Chondrocyte (in vitro differentiated cells): ENCODE results near the gene CDRT15L2. TPM values are rescaled to one million over a fixed set of nuclear protein-coding genes. Genes with fewer than 3 reads are reported as not detected.
"Not testable (repeated sequence)": the region's sequence is repeated elsewhere in the genome, so short reads cannot be mapped to it uniquely, and the experiment has no call there.

Experiments
- DNase-seq: peaks from one replicate; pipeline ENCODE4 v3.0.0; 2021; ENCODE audit warnings: mixed read lengths, low spot score
- H3K27ac Mint-ChIP-seq: one replicate; pipeline ENCODE4 v1.8.0; 2021; ENCODE audit warnings: mild to moderate bottlenecking, moderate library complexity, mixed read lengths; ENCODE audit not compliant: unreplicated experiment
- H3K27me3 Mint-ChIP-seq: 2 replicates; pipeline ENCODE4 v1.8.0; 2021; ENCODE audit warnings: low read depth, mixed read lengths
- H3K36me3 Mint-ChIP-seq: 2 replicates; pipeline ENCODE4 v1.8.0; 2021; ENCODE audit warnings: low read depth, mixed read lengths
- H3K4me1 Mint-ChIP-seq: 2 replicates; pipeline ENCODE4 v1.8.0; 2021; ENCODE audit warnings: low read depth, mild to moderate bottlenecking, mixed read lengths
- H3K4me3 Mint-ChIP-seq: one replicate; pipeline ENCODE4 v1.8.0; 2021; ENCODE audit warnings: mild to moderate bottlenecking, moderate library complexity, mixed read lengths; ENCODE audit not compliant: unreplicated experiment
- H3K9me3 Mint-ChIP-seq: 2 replicates; pipeline ENCODE4 v1.8.0; 2021; ENCODE audit warnings: low read depth, mixed read lengths
- CTCF ChIP-seq: fragments of 200-600 bp; sonication (generic); IDR thresholded peaks from 2 replicates; pipeline ENCODE4 v1.5.0; 2021; ENCODE audit warnings: antibody characterized with exemption, mild to moderate bottlenecking, moderate library complexity
- long read RNA-seq: library from polyadenylated mRNA; stranded (forward); transcript quantifications from one replicate; pipeline ENCODE4 v2.0.0, GENCODE V29; 2021
- total RNA-seq: library from RNA; stranded (reverse); gene quantifications from 3 replicates; pipeline ENCODE4 v1.2.1, GENCODE V29; 2021

The CDRT15L2 gene
- not detected in 3 replicates for total RNA-seq
- long read RNA-seq: 0 reads

DNA sequence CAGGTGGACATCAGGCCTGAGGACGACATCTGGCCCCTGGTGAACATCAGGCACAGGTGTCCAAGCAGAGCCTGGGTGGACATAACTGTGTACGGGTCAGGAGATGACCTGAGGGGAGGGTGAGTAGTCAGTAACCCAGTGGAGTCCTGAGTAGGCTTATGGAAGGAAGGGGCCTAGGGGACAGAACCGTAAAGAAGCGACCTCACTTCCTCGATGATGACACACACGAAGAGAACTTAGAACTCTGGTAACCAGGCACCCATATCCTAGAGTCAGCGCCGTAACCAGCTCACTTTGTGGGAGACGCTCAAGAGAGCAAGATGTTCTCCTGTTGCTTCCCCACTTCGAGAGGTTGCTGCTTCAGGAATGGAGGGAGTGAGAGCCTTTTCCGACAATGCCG, at the start of gene CDRT15L2:
Gene CDRT15L2, plus strand, starts transcription at position 301 of the 400 bp plus-strand sequence. Its CDS starts 20 bp downstream, at position 321.
- not testable (repeated sequence) for DNase-seq, H3K36me3 Mint-ChIP-seq, H3K4me1 Mint-ChIP-seq, H3K27ac Mint-ChIP-seq, H3K4me3 Mint-ChIP-seq, H3K9me3 Mint-ChIP-seq, H3K27me3 Mint-ChIP-seq

GRCh38 chr17:20530104-20530503, 49.4 kb upstream of the CDRT15L2 start:
- DNase-seq, H3K27me3 Mint-ChIP-seq, H3K4me3 Mint-ChIP-seq, H3K36me3 Mint-ChIP-seq, H3K27ac Mint-ChIP-seq, H3K9me3 Mint-ChIP-seq: not testable (repeated sequence)
- peaks cover 14% of the 10 kb centered on the region for H3K4me1 Mint-ChIP-seq

- H3K9me3 Mint-ChIP-seq, H3K36me3 Mint-ChIP-seq, H3K27me3 Mint-ChIP-seq, DNase-seq: not testable (repeated sequence)
- peak overlapping the region; percentile 79 for H3K27ac Mint-ChIP-seq
- peak overlapping the region; percentile 80 for H3K4me3 Mint-ChIP-seq
- H3K4me1 Mint-ChIP-seq: peaks cover 15% of the 10 kb centered on the region
These were observed 46.9 kb upstream of the CDRT15L2 start for GRCh38 chr17:20532544-20533090.

GRCh38 chr17:20533206-20533605, 46.3 kb upstream of the CDRT15L2 start:
- Mint-ChIP-seq H3K4me3 (peak overlapping the region; percentile 80), H3K27ac (peak overlapping the region; percentile 79), H3K4me1 (peaks cover 15% of the 10 kb centered on the region)
- H3K36me3 Mint-ChIP-seq, H3K9me3 Mint-ChIP-seq, DNase-seq, H3K27me3 Mint-ChIP-seq: not testable (repeated sequence)

DNA sequence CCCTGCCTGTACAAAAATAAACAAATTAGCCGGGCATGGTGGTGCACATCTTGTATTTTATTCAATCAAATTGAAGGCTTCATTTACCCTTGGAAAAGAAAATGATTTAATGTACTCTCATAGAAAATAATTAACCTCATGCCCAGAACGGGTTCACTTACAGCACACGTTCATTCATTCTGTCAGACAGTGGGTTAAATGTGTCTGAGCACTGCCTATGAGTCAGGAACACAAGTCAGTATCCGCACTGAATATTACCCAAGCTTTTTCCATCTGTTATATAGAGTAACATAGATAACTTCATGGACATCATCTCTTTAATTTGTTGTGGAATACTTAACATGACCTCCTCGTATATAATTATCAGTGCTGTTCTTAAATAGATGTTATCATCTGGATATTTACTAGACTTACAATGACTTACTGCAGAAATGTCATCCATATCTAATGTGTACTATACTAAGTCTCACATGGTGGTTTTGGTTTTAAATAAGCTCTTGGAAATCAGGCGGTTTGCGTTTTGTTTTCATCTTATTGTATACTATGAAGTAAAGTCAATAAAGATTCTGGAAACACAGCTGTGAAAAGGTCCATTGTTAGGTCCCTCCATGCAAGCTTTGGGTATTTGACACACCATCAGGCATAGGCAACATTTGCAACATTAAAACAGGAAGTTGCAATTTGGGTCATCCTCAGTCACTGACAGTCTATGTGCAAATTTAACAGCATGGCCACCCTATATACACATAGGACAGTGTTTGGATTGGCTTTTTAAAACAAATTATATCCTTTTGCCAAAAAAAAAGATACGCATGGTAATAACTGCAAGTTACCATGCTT, 44.6 kb upstream of the CDRT15L2 start:
- H3K9me3 Mint-ChIP-seq, H3K27ac Mint-ChIP-seq, H3K27me3 Mint-ChIP-seq, H3K36me3 Mint-ChIP-seq, DNase-seq, H3K4me3 Mint-ChIP-seq: not testable (repeated sequence)
- peaks cover 15% of the 10 kb centered on the region for H3K4me1 Mint-ChIP-seq

GRCh38 chr17:20540414-20540813, 39.1 kb upstream of the CDRT15L2 start:
- not testable (repeated sequence) for H3K27me3 Mint-ChIP-seq, H3K4me3 Mint-ChIP-seq, H3K36me3 Mint-ChIP-seq, H3K9me3 Mint-ChIP-seq, H3K27ac Mint-ChIP-seq, H3K4me1 Mint-ChIP-seq, DNase-seq

- not testable (repeated sequence) for DNase-seq, H3K27ac Mint-ChIP-seq, H3K4me3 Mint-ChIP-seq, H3K9me3 Mint-ChIP-seq, H3K36me3 Mint-ChIP-seq, H3K27me3 Mint-ChIP-seq, H3K4me1 Mint-ChIP-seq
These were observed 38.7 kb upstream of the CDRT15L2 start for GRCh38 chr17:20540865-20541264.

- not testable (repeated sequence) for H3K4me1 Mint-ChIP-seq, H3K36me3 Mint-ChIP-seq, H3K4me3 Mint-ChIP-seq, H3K27ac Mint-ChIP-seq, H3K27me3 Mint-ChIP-seq, H3K9me3 Mint-ChIP-seq, DNase-seq
- peak; percentile 52 for TF ChIP-seq CTCF
These were observed 37.5 kb upstream of the CDRT15L2 start for GRCh38 chr17:20541853-20542546.

DNA sequence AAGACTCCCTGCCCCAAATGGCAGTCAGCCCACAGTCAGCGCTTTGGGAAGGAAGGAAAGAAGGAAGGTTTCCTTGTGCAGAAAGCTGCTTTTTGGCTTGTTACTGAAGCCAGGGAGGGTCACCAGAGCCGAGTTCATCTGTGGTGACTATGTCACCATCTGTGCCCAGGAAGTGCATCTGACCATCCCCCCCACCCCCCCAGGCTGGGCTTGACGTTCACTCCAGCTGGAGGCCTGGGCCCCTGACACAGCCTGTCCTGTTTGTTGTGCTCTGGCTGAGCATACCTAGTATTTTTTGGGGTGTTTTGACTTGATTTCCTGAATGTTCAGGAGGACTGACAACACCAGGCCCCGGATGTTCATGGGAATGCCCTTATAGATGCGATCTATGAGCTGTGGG, 31.6 kb upstream of the CDRT15L2 start:
- DNase-seq, H3K4me1 Mint-ChIP-seq, H3K4me3 Mint-ChIP-seq, H3K27ac Mint-ChIP-seq, H3K36me3 Mint-ChIP-seq, H3K27me3 Mint-ChIP-seq, H3K9me3 Mint-ChIP-seq: not testable (repeated sequence)

GRCh38 chr17:20552920-20553319, 26.6 kb upstream of the CDRT15L2 start:
- not testable (repeated sequence) for DNase-seq, H3K27me3 Mint-ChIP-seq, H3K9me3 Mint-ChIP-seq, H3K4me3 Mint-ChIP-seq, H3K36me3 Mint-ChIP-seq, H3K4me1 Mint-ChIP-seq, H3K27ac Mint-ChIP-seq

DNA sequence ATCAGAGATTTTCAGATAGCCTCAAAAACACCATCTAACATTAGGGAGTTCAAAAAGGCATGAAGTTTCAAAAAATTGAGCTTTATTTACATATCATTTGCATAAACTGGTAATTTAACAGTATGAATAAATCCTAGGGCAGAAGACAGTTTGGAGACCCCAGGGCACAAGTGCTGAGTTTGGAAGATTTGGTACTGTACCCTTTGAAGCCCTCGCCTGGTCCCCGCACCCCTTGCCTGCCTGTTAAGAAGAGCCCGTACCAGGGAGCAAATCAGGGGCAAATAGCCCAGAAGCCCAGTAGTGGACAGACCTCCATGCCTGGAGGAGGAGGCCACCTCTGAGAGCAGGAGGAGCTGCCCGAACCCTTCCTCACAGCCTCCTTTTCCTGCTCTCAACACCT, 24.8 kb upstream of the CDRT15L2 start:
- not testable (repeated sequence) for H3K27ac Mint-ChIP-seq, H3K27me3 Mint-ChIP-seq, H3K36me3 Mint-ChIP-seq, H3K4me1 Mint-ChIP-seq, H3K9me3 Mint-ChIP-seq, DNase-seq, H3K4me3 Mint-ChIP-seq
